ENCODE results near the gene FUT7.

DNA sequence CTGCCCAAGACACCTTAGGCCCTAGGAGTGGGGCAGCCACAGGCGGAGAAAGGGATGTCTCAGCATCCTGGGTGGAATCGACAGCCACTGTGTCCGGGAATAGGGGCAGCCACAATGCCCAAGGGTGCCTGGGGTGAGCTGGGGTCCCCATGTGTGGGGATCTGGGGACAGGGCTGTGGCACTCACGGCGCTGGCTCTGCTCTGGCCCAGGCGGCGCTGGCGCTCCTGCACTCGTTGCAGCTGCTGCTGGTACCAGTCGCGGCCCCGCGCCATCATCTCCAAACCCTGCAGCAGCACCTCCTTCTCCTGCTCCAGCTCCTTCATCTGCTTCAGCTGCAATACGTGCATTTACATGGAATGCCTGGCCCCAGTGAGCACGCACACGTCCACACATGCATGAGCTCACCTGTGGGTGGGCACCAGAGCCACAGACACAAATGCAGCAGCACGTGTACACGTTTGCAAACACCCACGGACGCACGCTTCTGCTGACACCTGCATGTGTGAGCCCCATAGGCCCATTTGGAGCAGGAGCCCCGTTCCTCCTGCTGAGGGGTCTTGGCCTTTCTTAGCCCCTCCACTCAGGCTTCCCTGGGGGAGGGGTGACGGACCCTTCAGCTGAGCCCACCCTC, 33.6 kb upstream of the FUT7 start:
- no peak for TF ChIP-seq POLR2A (IDR thresholded peaks at IDR 0.05)
- TF ChIP-seq, protein P1, sequence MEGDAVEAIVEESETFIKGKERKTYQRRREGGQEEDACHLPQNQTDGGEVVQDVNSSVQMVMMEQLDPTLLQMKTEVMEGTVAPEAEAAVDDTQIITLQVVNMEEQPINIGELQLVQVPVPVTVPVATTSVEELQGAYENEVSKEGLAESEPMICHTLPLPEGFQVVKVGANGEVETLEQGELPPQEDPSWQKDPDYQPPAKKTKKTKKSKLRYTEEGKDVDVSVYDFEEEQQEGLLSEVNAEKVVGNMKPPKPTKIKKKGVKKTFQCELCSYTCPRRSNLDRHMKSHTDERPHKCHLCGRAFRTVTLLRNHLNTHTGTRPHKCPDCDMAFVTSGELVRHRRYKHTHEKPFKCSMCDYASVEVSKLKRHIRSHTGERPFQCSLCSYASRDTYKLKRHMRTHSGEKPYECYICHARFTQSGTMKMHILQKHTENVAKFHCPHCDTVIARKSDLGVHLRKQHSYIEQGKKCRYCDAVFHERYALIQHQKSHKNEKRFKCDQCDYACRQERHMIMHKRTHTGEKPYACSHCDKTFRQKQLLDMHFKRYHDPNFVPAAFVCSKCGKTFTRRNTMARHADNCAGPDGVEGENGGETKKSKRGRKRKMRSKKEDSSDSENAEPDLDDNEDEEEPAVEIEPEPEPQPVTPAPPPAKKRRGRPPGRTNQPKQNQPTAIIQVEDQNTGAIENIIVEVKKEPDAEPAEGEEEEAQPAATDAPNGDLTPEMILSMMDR (IDR thresholded peaks at IDR 0.05), result no peak

All from tibial nerve (tissue), 3 donors.